ENCODE results near the gene RPL4.
"Not testable (repeated sequence)": the region's sequence is repeated elsewhere in the genome, so short reads cannot be mapped to it uniquely, and the experiment has no call there.

GRCh38 chr15:66470825-66471224 lies 33.8 kb downstream of the RPL4 start:
- TF ChIP-seq MAX (CRISPR knock-in tag; IDR thresholded peaks at IDR 0.05); EZH2 (IDR thresholded peaks at IDR 0.05; ENCODE audit: borderline replicate concordance, low read depth, low read length); RBBP5 (IDR thresholded peaks at IDR 0.05; ENCODE audit: borderline replicate concordance, insufficient read depth, low read length, poor library complexity, severe bottlenecking); BMI1 (IDR thresholded peaks at IDR 0.05; ENCODE audit: low read length); SMAD1 (IDR thresholded peaks at IDR 0.05; ENCODE audit: low read depth, low read length, partially characterized antibody); ATF4 (CRISPR knock-in tag; IDR thresholded peaks at IDR 0.05); ID3 (CRISPR knock-in tag; IDR thresholded peaks at IDR 0.05); ID3 (tag; IDR thresholded peaks at IDR 0.05): not testable (repeated sequence)
